GM18499 (cell line): ENCODE results near the gene ATRN.

Source experiments
- ATAC-seq: cut with Tn5 transposase; IDR thresholded peaks from one replicate; pipeline ENCODE4 v1.9.1; 2021; ENCODE audit warnings: moderate number of reproducible peaks; ENCODE audit not compliant: insufficient read depth, unreplicated experiment

Gene ATRN

DNA sequence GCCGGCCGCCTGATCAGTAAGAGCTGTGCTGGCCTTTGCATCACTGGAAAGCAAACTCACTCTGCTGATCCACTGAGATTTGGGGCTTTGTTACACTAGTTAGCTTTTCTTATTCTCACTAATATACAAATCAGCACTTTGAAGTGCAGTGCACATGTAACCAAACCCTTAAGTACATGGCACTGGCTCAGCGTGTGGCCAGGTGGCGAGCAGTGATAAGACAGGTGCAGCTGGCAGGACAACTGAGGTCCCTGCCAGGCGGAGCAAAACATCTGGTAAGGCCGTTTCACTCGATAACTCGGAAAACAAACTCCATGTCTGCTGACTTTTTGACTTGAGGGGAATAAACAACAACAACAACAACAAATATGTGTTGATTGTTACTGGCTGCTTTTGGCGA lies 181.4 kb downstream of the ATRN start:
- ATAC-seq: no peak

DNA sequence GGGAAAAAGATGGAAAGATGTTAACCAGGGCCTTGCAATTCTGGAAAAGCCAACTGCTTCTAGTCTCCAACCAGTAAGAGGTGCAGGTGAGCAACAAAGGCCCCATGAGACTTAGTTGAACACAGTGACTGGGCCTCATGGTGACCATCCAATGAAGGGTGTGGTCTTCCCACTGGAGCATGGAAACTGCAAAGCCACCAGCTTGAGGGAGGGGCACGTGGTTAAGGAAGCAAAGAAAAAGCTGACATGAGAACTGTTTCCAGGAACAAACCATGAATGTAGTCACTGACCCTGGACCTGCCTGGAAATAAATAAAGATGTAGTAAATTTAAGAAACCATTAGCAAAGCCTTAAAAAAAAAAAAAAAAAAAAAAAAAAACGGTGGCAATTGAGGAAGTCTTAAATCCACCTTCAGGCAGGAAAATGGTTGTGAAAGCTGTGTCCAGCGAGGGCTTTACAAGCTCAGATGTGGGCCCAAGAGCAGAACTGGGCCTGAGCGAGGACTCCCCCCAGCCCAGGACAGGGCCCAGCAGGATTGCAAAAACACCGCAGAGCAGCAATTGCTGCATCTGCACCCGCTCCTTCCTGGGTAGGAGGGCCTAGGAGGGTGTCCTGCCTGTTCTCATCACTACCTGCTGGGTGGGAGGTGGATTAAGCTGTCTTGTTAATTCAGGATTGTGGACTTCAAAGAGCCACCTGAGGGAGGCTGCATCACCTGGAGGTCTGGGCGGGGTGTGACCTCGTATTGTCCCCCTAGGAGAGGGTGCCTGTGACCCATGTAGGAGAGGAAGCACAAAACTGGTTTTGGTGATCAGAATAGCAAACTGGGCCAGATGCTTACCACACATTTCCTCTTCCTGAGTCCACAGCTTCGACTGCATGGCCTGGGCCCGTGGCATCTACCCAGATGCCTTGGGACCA lies 182.1 kb downstream of the ATRN start:
- ATAC-seq: no peak

GRCh38 chr20:3653921-3654320 lies 183.1 kb downstream of the ATRN start:
- ATAC-seq: no peak

GRCh38 chr20:3654326-3655130 lies 183.7 kb downstream of the ATRN start:
- no peak for ATAC-seq

DNA sequence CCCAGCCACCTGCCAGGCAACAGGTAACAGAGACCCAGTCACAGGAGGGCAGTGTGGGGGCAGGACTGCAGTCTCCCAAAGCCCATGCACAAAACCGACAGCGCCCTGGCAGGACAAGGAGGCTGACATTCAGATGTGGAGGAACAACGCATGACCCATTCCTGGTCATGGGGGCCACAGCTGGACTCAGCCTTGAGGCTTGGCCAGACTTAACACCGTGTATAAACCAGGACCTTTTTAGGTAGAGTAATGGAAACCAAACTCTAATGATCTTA lies 184.2 kb downstream of the ATRN start:
- no peak for ATAC-seq

GRCh38 chr20:3658019-3658715 lies 187.3 kb downstream of the ATRN start:
- no peak for ATAC-seq

DNA sequence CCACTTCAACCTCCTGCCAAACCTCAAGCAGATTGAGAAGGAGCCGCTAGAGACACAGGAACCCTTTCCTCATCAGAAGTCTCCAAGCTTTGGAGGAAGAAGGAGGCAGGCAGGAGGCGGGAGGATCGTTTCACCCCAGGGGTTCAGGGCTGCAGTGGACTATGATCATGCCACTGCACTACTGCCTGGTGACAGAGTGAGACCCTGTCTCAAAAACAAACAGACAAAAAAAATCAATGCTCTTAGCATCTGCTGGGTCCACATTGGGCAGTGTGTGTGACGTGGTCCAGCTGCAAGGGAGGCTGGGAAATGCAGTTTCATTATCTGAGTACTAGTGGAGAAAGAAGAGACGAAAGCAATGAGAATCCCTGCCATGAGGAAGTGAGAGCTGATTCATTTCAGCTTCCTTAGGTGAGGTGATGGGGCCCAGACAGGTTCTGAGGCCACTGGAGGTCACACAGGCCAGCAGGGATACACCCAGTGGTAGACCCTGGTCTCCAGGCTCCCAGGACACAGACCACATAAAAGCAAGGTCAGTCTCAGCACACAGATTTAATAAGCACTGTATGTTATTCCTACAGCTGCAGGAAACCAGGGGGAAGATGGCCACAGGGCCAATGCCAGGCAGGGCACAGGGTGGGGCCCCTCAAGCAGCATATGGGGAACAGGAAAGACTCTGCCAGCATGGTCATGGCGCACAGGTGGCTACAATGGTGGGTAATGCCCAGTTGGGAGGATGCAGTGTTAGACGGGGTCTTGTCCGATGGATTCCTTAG lies 188.1 kb downstream of the ATRN start:
- ATAC-seq: peak; percentile 91

- no peak for ATAC-seq
These were observed 188.9 kb downstream of the ATRN start for GRCh38 chr20:3659492-3660261.

DNA sequence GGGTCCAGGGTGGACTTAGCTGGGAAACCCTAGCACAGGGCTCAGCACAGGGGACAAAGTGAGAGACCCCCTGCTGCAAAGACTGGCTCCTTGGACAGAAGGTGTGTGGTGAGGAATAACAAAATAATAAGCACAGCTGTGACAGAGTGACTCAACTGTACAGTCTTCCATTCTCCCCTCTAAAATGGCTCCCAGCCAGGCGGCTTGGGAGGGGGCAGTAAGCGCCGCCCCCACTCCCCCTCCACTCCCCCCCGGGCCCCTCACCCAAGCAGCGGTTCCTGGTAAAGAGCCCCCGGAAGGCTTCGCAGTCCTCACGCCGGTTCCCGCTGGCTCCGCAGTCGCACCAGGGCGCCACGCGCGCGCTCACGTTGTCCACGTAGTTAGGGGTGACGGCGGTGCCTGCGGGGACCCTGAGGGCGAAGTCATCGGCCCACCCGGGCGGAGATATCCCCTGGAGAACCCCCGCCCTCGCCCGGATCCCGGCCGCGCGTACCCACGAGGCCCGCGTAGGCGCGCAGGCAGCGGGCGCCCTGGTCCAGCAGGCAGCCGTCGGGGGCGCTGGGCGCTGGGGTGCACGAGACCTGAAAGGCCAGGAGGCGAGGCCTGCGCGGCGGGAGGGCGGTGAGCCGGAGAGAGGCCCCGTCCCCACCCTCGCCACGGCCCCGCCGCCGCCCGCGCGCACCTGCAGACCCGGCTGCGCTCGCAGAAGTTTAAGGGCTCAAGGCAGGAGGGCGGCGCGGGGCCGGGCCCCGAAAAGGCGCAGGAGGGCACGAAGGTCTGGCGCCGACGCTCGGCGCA lies 189.6 kb downstream of the ATRN start:
- ATAC-seq: no peak

- ATAC-seq: no peak
These were observed 190.4 kb downstream of the ATRN start for GRCh38 chr20:3661060-3661813.

GRCh38 chr20:3661814-3662665 lies 191.2 kb downstream of the ATRN start:
- ATAC-seq: no peak

GRCh38 chr20:3663031-3663701 lies 192.3 kb downstream of the ATRN start, which contains the start of gene GFRA4:
GFRA4 (minus strand) TSS chr20:3663399; CDS start chr20:3663399, 0 bp downstream.
- ATAC-seq: no peak

GRCh38 chr20:3663858-3664257 lies 193.0 kb downstream of the ATRN start:
- ATAC-seq: no peak

DNA sequence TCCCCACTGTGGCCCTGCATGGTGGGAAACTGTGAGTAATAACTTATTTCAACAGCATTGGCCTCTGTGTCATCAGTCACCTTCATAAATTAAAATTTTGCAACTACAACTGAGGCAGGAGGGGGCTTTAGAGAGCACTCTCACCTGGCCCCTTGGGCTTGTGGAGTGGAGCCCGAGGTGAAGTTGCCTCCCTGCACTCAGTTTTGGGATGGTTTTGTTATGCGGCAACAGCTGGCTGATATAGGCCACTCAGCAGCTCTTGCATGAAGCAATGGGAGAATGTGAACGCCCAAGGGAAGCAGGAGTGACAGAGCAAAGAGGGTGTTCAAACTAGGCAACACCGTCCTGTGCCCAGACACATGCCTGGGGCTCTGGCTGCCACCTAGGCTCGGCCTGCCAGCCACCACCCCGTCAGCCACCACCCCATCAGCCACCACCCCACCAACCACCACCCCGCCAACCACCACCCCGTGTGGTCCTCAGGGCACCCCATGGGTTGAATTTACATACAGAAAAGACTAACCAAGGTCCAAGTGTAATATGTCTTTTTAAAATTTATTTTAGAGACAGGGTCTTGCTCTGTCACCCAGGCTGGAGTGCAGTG lies 196.7 kb downstream of the ATRN start:
- no peak for ATAC-seq

DNA sequence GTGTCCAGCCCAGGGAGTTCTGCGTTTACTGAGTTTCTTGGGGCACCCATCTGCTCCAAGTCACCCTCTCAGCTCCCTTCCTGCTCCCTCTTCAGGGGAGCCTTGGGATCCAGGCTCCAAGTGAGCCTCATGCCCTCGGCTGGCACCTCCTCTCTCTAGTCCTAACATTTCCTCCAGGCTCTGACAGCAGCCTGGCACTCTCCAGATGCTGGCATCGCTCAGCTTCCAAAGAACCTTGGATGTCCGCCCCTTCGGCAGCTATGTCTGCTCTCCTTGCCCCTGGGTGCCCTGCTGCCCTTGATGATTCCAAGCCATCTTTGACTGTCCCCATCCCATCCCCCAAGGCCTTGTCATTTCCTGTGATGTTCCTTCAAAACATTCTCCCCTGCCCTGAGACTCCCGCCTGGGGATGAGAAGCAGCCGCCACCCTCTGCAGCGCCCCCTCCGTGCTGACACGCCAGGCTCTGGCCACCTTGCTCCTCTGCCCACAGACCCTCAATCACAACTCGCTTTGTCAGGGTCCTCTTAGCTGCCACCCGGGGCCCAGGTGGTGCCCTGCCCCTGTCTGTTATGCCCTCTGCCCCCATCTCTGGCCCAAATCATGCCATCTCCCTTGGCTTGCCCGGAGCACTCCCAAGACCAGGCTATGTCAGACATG lies 199.0 kb downstream of the ATRN start:
- no peak for ATAC-seq

DNA sequence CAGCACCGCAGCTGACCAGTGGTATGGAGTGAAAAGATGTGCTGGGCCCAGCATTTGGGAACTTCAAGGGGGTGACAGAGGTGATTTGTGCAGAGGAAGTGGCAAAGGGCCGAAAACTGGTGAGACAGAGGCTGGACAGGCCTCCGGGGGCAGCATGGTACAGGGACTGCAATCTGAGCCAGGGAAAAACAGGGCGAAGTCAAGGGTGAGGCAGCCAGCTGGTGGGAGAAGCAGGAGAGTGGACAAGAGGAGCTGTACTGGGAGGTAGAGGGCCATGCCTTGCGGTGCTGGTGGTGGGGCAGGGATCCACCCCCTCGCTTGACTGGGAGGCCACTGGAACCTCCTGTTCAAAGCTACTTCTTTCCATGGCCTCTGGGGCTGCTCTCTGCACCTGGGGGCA lies 199.7 kb downstream of the ATRN start:
- no peak for ATAC-seq
